Measurements from ENCODE around the gene SNX30.

Gene SNX30

GRCh38 chr9:112774006-112774996 is 23.7 kb downstream of the SNX30 start:
- no peak overlapping the region for H3K4me3 ChIP-seq (ENCODE audit: low read depth, low read length)
- no peak for DNase-seq (ENCODE audit: low read depth)

DNA sequence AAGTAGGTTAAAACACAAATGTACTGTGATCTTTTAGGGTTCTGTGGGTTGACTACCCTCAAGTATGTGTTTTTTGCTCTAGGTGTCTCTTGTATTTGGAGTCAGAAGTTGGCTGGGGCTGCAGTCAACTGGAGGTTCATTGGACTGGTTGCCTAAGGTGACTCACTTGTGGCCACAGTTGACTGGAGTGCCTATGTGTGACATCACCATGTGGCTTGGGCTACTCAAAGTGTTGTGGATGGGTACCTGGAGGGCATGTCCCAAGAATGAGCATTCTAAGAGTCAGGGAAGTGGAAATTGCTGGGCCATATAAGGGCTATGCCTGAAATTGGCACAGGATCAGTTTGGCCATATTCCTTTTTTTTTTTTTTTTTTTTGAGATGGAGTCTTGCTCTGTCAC is 27.4 kb downstream of the SNX30 start:
- DNase-seq (ENCODE audit: low read depth), result no peak
- H3K4me3 ChIP-seq (ENCODE audit: low read depth, low read length), result no peak overlapping the region

DNA sequence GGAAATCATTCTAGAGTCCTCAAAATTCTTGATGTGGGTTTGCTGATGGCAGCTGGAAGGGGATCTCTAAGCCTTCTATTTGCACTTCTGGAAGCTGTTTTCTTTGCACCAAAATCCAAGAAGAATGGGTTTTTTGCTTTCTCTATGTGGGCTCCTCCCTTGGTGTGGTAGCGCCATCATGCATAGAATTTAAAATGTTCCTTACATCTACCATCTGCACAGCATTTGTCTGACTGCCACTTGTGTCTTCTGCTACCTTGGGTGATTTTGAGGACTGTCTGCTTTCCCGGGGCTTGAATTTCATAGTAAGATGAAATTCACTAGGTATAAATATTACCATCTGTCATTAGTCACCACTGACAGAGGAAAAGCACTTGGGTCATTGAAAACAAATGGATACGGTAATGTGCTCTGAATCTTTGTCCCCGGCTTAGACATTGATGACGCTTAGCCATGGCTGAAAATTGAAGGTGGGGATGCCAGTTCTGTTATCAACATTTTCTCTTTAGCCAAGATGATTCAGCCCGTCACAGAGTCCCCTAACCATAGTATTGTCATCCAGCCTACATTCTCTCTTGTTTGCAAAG is 30.0 kb downstream of the SNX30 start:
- no peak overlapping the region for H3K4me3 ChIP-seq (ENCODE audit: low read depth, low read length)
- no peak for DNase-seq (ENCODE audit: low read depth)

DNA sequence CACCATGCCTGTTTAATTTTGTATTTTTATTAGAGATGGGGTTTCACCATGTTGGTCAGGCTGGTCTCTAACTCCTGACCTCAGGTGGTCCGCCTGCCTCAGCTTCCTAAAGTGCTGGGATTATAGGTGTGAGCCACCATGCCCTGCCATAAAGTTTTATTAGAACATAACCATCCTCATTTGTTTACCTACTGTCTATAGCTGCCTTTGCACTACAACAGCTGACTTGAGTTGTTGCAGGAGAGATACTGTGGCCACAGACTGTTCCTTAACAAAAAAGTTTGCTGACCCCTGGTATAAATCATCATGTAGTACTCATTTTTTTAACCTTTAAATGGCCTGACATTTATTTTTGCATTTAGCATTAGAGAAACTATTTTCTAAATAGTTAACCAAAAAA is 31.7 kb downstream of the SNX30 start:
- no peak for DNase-seq (ENCODE audit: low read depth)
- no peak overlapping the region for H3K4me3 ChIP-seq (ENCODE audit: low read depth, low read length)

- no peak overlapping the region for H3K4me3 ChIP-seq (ENCODE audit: low read depth, low read length)
- no peak for DNase-seq (ENCODE audit: low read depth)
Measured at GRCh38 chr9:112783551-112783954, 33.0 kb downstream of the SNX30 start.

DNA sequence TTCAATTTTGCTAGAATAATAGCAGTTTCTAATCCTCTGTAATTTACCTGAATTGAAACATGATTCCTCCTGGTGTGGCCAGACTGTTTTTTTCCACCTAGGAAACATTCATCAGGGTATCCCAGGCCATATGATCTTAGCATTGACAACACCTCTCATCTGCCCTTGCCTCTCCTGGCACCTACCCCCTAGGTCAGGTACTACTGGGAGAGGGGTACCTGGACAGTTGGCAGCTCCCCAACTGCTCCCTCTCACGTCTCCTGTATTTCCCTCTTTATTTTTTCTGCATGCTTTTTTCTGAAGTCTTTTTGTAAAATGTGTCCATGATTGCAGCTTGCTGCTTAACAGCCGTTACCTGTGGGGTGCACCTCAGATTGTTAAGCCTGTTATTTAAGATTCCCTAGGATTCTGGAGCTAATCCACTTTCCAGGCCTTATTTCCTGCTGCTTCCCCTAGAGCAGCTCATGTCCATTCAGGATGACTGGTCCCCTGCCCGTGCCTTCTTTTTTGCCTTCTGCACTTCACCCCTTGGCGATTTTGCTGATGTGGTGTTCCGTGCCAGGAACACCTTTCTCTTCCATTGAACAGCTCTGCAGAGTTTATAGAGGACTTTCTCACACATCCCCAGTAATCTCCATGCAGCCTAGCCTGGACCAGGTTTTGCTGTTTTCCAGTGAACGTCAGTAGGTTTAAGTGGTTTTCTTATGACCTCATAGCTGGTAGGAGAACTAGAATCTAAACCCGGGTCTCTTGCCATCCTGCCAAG is 33.6 kb downstream of the SNX30 start:
- DNase-seq (ENCODE audit: low read depth), result no peak
- no peak overlapping the region for H3K4me3 ChIP-seq (ENCODE audit: low read depth, low read length)

GRCh38 chr9:112785986-112786385 is 35.4 kb downstream of the SNX30 start:
- no peak overlapping the region for H3K4me3 ChIP-seq (ENCODE audit: low read depth, low read length)
- DNase-seq (ENCODE audit: low read depth), result no peak

DNA sequence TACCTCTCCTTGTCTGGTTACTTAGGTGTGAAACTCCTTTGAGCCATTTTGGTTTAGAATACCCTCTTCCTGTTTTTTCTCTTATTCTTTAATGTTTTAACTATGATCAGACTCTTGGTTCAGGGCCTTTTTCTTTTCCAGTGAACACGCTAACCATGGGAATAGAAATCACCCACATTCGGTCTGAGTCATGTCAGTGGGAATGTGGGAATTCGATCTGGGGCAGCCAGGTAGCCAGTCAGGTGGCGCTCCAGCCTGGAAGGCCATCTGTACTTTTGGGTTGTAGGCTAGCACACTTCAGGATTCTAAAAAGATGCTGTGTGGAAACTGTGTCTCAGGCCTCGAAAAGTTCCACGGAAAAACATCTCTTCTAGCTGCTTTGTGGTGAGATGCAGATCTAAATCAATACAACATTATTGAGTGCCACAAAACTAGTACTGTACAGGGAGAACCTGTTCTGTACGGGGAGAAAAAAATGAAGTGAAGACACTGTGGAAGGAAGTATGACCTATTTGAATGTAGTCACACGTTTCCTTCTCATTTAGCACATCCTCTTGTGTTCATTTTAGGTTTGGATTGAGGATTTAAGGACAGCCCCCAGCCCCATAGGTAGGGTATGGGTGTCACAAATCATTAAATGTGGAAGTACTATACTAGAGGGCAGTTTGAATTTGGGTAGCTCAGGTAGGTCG is 36.4 kb downstream of the SNX30 start:
- DNase-seq (ENCODE audit: low read depth), result no peak
- no peak overlapping the region for H3K4me3 ChIP-seq (ENCODE audit: low read depth, low read length)

DNA sequence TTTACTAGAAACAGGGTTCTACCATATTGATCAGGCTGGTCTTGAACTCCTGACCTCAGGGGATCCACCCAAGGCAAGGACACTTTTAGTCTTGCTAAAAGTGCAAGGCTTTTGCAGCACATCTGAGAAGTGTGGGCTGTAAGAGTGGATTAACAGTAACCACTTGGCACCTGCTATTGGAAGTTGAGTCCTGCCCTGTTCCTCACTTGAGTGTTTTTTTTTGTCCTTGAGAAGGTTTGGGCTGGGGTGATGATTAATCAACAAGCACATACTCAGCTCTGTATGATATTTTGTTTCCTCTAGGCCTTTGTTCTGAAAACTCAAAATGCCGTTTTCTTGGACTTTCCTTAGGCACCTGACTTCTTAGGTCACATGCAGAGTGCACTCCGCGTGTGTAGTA is 37.4 kb downstream of the SNX30 start:
- DNase-seq (ENCODE audit: low read depth), result no peak
- H3K4me3 ChIP-seq (ENCODE audit: low read depth, low read length), result no peak overlapping the region

DNA sequence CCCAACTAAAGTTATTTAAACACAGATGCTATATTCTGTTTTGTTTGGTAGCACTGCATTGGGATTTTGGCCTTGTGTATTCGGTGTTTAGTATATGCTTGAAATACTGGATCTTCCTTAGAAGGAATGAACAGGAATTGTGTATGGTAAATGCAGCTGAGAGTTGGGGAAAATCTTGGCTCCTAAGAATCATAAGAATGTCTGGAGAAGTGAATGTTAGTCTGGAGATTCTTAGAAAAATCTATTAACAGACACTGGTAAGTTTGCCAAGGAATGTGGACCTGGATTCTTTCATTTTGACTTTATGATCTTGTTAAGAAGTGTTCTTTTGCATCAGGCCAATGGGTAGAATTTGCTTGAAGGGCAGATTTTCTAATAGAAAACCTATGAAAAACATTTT is 38.9 kb downstream of the SNX30 start:
- no peak for DNase-seq (ENCODE audit: low read depth)

DNA sequence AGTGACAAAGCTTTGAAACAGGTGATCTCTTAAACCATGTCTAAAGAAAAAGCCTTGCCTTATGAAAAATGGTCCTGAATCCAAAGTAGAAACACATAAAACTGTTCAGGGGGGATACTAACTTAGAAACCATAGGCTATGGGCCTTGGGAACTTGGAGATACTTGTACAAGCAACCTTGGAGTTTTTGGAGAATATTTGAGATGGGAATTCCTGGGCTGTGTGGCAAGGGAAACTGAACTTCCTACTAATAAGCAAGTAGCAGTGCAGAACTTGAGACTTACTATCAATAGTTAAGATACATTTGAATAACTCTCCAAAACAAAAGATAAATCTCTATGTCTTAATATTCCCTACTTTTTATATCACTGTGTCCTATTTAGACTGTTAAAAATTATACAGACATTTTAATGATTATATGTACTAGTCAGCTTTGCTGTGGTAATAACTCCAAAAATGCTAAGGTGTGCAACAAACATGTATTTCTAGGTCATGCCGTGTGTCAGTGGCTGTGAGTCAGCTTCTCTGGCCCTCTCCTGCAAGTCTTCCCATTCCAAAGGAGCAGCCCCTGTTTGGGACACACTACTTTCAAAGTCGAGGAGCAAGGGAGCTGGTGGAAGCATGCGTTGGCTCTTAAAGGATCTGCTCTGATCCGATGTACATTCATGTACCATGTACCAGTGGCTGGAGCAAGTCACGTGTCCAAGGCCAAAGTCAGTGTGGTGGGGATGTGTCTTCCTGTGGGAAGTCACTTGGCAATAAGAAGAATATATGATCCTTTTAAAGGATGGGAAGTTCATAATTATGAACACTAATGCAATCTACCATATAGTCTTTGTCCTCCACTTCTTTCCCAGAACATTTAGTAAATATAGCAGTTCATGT is 39.6 kb downstream of the SNX30 start:
- no peak overlapping the region for H3K4me3 ChIP-seq (ENCODE audit: low read depth, low read length)
- no peak for DNase-seq (ENCODE audit: low read depth)

More for the DNA sequence above, 38.9 kb downstream of the SNX30 start:
- H3K4me3 ChIP-seq (ENCODE audit: low read depth, low read length), result no peak overlapping the region

DNA sequence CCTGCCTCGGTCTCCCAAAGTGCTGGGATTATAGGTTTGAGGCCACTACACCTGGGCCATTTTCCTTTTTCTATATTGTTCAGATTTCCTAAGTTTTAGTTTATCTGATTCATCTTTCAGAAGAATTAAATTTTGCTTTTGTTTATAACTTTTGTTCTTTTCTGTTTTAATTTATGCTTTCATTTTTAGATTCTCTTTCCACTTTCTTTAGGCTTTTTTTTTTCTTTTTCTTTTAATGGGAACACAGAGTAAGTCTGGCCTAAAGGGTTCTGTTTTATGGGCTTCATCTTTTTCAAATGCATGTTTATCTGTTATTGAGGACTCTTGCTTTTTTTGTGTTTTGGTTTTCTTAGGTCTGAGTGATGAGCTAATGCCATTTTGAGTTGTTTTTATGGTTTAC is 42.1 kb downstream of the SNX30 start:
- no peak overlapping the region for H3K4me3 ChIP-seq (ENCODE audit: low read depth, low read length)
- DNase-seq (ENCODE audit: low read depth), result no peak

GRCh38 chr9:112793213-112793810 is 42.8 kb downstream of the SNX30 start:
- DNase-seq (ENCODE audit: low read depth), result no peak

DNA sequence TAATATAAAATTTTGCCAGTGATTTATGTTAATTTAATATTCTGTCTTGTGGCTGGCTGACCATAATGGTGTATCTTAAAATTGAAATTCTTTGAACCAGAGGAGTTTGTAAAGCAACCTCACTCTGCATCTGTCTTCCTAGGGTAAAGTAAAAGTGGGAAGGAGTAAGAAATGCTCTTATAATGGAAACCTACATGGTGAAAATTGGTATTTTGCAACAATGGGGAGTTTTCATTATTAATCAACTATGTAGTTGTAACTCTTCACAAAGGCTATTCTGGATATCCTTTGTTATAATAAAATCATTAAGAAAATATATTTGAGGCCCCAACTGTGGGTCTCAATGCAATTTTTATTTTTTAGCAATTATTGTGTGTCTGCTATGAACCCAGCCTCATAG is 44.2 kb downstream of the SNX30 start:
- H3K4me3 ChIP-seq (ENCODE audit: low read depth, low read length), result no peak overlapping the region
- DNase-seq (ENCODE audit: low read depth), result no peak

More at GRCh38 chr9:112793213-112793810, 42.8 kb downstream of the SNX30 start:
- H3K4me3 ChIP-seq (ENCODE audit: low read depth, low read length), result no peak overlapping the region

- H3K4me3 ChIP-seq (ENCODE audit: low read depth, low read length), result no peak overlapping the region
- no peak for DNase-seq (ENCODE audit: low read depth)
Measured at GRCh38 chr9:112795921-112796320, 45.4 kb downstream of the SNX30 start.

DNA sequence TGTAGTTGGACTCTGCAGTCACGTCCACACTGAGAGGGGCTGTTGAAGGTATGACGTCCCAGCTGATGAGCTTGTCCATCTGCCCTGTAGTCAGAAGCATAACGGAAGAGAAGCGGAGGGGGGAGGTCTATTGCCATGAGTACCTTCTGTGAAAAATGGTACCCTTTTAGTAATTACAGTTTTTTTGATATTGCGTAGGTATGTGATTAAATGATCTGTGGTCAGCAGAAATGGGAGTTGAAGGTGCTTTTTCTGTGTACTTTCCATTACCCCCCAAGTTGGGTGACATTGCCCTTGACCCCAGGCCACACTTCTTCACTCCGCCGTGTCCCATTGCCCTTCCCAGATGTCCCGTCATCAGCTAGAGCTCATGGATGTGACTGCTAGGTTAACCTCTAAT is 45.9 kb downstream of the SNX30 start:
- H3K4me3 ChIP-seq (ENCODE audit: low read depth, low read length), result no peak overlapping the region
- DNase-seq (ENCODE audit: low read depth), result no peak

DNA sequence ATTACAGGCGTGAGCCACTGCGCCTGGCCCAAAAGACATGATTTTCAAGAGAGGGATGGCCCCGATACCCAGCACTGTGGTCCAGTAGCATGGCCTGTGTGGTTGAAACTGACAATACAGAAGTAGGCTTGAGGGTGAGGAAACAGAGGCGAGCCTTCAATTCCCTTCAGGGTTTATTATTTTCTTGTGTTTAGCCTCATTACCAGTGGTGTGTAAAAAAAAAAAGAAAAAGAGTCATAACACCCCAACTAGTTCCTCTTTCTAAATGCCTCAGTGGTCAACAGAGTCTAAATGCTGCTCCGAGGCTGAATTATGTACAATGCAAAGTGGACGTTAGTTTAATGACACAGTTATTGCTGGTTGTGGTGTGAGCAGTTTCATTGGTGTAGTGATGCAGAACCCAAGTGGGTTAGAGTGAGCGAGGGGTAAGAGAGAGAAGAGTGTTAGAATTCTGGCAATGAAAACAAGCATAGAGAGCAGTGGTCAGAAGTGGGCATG is 58.8 kb downstream of the SNX30 start:
- no peak for DNase-seq (ENCODE audit: low read depth)
- H3K4me3 ChIP-seq (ENCODE audit: low read depth, low read length), result no peak overlapping the region

DNA sequence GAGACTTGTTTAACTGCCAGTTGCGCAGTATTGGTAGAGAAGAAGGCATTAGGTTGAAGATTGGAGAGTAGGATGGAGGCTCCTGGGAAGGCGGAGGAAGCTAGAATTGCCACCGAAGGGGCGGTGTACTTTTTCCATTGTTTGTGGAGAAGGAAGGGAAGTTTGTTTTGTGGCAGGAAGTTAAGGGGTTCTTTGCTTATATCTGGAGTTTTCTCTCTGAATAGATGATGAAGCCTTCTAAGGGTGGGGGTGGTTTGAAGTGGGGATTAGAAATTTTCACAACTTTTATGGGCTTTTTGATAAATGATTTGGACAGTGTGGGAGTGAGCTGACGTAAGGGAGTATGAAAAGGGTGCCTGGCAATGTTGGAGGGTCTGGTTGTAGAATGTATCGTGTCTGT is 59.3 kb downstream of the SNX30 start:
- no peak overlapping the region for H3K4me3 ChIP-seq (ENCODE audit: low read depth, low read length)
- no peak for DNase-seq (ENCODE audit: low read depth)
